ENCODE results near the gene PIK3C3.

DNA sequence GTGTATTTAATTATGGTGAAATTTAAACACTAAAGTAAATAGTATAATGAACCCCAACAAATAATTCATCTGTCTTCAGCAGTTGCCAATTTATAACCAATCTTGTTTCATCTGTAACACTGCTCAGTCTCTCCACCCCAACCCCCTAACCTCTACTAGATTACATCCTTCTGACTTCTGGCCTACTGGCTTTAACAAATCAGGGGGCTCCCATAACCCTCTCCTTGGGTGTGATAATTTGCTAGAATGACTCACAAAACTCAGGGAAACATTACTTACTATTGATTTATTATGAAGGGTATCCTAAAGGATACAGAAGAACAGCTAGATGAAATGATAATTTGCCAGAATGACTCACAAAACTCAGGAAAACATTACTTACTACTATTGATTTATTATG lies 50.7 kb downstream of the PIK3C3 start:
- TF ChIP-seq, protein P1, sequence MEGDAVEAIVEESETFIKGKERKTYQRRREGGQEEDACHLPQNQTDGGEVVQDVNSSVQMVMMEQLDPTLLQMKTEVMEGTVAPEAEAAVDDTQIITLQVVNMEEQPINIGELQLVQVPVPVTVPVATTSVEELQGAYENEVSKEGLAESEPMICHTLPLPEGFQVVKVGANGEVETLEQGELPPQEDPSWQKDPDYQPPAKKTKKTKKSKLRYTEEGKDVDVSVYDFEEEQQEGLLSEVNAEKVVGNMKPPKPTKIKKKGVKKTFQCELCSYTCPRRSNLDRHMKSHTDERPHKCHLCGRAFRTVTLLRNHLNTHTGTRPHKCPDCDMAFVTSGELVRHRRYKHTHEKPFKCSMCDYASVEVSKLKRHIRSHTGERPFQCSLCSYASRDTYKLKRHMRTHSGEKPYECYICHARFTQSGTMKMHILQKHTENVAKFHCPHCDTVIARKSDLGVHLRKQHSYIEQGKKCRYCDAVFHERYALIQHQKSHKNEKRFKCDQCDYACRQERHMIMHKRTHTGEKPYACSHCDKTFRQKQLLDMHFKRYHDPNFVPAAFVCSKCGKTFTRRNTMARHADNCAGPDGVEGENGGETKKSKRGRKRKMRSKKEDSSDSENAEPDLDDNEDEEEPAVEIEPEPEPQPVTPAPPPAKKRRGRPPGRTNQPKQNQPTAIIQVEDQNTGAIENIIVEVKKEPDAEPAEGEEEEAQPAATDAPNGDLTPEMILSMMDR (IDR thresholded peaks at IDR 0.05): no peak
- TF ChIP-seq JUND (IDR thresholded peaks at IDR 0.05): 0 out of 2 replicates have a peak, but pooled peaks have one; percentile 9
- TF ChIP-seq EP300 (IDR thresholded peaks at IDR 0.05; ENCODE audit: borderline replicate concordance in 1 of 2, low read depth in 1 of 2, low read length in 1 of 2): no peak
- TF ChIP-seq RAD21 (IDR thresholded peaks at IDR 0.05; ENCODE audit: low read length): no peak
- TF ChIP-seq SIN3A (IDR thresholded peaks at IDR 0.05; ENCODE audit: borderline replicate concordance, low read depth, low read length): no peak
- TF ChIP-seq, protein P2, sequence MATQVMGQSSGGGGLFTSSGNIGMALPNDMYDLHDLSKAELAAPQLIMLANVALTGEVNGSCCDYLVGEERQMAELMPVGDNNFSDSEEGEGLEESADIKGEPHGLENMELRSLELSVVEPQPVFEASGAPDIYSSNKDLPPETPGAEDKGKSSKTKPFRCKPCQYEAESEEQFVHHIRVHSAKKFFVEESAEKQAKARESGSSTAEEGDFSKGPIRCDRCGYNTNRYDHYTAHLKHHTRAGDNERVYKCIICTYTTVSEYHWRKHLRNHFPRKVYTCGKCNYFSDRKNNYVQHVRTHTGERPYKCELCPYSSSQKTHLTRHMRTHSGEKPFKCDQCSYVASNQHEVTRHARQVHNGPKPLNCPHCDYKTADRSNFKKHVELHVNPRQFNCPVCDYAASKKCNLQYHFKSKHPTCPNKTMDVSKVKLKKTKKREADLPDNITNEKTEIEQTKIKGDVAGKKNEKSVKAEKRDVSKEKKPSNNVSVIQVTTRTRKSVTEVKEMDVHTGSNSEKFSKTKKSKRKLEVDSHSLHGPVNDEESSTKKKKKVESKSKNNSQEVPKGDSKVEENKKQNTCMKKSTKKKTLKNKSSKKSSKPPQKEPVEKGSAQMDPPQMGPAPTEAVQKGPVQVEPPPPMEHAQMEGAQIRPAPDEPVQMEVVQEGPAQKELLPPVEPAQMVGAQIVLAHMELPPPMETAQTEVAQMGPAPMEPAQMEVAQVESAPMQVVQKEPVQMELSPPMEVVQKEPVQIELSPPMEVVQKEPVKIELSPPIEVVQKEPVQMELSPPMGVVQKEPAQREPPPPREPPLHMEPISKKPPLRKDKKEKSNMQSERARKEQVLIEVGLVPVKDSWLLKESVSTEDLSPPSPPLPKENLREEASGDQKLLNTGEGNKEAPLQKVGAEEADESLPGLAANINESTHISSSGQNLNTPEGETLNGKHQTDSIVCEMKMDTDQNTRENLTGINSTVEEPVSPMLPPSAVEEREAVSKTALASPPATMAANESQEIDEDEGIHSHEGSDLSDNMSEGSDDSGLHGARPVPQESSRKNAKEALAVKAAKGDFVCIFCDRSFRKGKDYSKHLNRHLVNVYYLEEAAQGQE (IDR thresholded peaks at IDR 0.05; ENCODE audit: low read depth, low read length): no peak
- TF ChIP-seq POLR2AphosphoS5 (IDR thresholded peaks at IDR 0.05; ENCODE audit: low read depth, low read length): no peak
- TF ChIP-seq NFIC (IDR thresholded peaks at IDR 0.05; ENCODE audit: borderline replicate concordance): no peak

All from SK-N-SH (cell line).